ENCODE measurements around the gene GSK3B. TPM values are rescaled to one million over a fixed set of nuclear protein-coding genes. Genes with fewer than 3 reads are reported as not detected.
A peak's percentile ranks its signal among the peaks of the same experiment; 100 is the strongest.

GSK3B gene
- polyA plus RNA-seq, 1 donor (not counting 4 experiments of a cell fraction or from before 2014, with no cell fraction given) = 73.3 TPM

DNA sequence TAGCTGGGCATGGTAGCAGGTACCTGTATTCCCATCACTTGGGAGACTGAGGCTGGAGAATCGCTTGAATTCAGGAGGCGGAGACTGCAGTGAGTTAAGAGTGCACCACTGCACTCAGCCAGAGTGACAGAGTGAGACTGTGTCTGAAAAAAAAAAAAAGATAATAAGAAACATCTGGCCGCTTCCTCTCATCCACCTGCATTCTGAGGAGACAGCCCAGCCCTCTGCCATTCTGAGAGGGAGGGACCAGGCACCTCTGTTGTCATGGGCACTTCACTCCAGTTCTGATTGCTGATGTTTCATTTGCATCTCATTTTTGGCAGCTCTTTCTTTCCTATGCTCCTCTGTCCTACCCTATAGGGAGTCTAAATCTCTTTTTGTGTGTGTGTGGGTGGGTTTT, 36.4 kb upstream of the GSK3B start:
- no peak for FAIRE-seq
- no peaks in the 10 kb centered on the region for H3K27me3 ChIP-seq (ENCODE audit: control insufficient read depth, extremely low read depth, insufficient read depth, low read length)
- H3K4me3 ChIP-seq (ENCODE audit: control insufficient read depth in 2 of 3, extremely low read depth in 1 of 3, insufficient read depth in 2 of 3, low read depth in 1 of 3, low read length in 3 of 3) = no peak overlapping the region
- no peaks in the 10 kb centered on the region for H3K9me3 ChIP-seq (ENCODE audit: control insufficient read depth, low read depth, low read length)
- H4K20me1 ChIP-seq (ENCODE audit: control insufficient read depth, extremely low read depth, insufficient read depth, low read length) = no peaks in the 10 kb centered on the region
- peaks cover 4% of the 10 kb centered on the region for H3K4me1 ChIP-seq (ENCODE audit: control insufficient read depth, extremely low read depth, insufficient read depth, low read length)
- no peak overlapping the region for H3K27ac ChIP-seq (ENCODE audit: control insufficient read depth, insufficient read depth, low read length)
- DNase-seq (ENCODE audit: low read depth, low spot score) = no peak
- H3K79me2 ChIP-seq (ENCODE audit: control insufficient read depth, insufficient read depth, low read length) = no peaks in the 10 kb centered on the region
- H3K9ac ChIP-seq (ENCODE audit: control insufficient read depth, extremely low read depth, insufficient read depth, low read length) = no peak overlapping the region
- no peak overlapping the region for H3K4me2 ChIP-seq (ENCODE audit: control insufficient read depth, extremely low read depth, insufficient read depth, low read depth, low read length)
- H3K36me3 ChIP-seq (ENCODE audit: control insufficient read depth in 2 of 2, extremely low read depth in 1 of 2, insufficient read depth in 2 of 2, low read length in 2 of 2) = no peaks in the 10 kb centered on the region
- dilution Hi-C loops (cut with MboI; ENCODE audit: extremely low pct_ligation_motif_present, low sequenced_read_pairs) = no loop called here
- no peak for TF ChIP-seq CTCF (optimal IDR thresholded peaks at IDR 0.05 in 1 of 3, IDR thresholded peaks at IDR 0.05 in 1 of 3, conservative IDR thresholded peaks at IDR 0.05 in 1 of 3; ENCODE audit: extremely low read depth in 1 of 3, insufficient read depth in 2 of 3, low read length in 3 of 3)
- TF ChIP-seq EZH2 (IDR thresholded peaks at IDR 0.05; ENCODE audit: low read length) = no peak
- no peak overlapping the region for H2AFZ ChIP-seq (ENCODE audit: control insufficient read depth, low read length)
- no peaks in the 10 kb centered on the region for H3K9me1 ChIP-seq (ENCODE audit: control insufficient read depth, extremely low read depth, insufficient read depth, low read length)

DNA sequence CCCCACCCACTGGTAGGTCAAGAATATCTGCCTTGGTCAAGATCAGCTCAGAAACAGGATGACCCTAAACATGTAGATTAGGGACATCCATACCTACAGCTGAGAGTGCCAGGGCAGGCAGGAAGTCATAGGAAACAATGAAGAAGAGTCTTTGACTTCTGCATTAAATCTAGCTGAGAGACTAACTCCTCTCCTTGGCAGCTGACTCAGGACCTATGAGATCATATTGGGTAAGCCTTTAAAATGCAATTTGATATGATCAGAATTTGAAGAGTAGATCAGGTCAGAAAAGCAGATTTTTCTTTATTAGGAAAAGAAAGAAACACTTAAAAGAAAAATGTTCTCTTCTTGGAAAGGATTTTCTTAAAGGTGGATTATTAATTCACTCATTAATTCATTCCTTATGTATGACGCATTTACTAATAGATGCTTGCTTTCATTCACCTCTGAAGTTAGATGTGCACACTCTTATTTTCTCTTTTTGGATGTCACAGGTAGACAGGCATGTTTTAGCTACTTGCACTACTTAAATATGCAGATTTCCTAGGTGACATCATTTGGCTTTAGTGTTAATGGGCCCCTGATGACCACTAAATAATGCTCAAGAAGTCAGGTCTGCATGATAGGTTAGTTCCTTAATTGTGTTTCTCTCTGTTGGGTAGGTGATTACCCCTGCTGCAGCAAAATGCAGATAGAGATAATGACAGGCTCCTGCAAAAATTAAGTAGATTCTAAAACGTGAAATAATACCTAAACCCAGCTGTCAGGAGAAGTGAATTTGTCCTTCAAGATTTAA, 35.7 kb upstream of the GSK3B start:
- dilution Hi-C loops (cut with MboI; ENCODE audit: extremely low pct_ligation_motif_present, low sequenced_read_pairs) = no loop called here
- Histone ChIP-seq H3K27ac (ENCODE audit: control insufficient read depth, insufficient read depth, low read length) (no peak overlapping the region), H3K27me3 (ENCODE audit: control insufficient read depth, extremely low read depth, insufficient read depth, low read length) (no peaks in the 10 kb centered on the region), H3K9ac (ENCODE audit: control insufficient read depth, extremely low read depth, insufficient read depth, low read length) (no peak overlapping the region), H3K4me2 (ENCODE audit: control insufficient read depth, extremely low read depth, insufficient read depth, low read depth, low read length) (no peak overlapping the region), H3K4me1 (ENCODE audit: control insufficient read depth, extremely low read depth, insufficient read depth, low read length) (no peaks in the 10 kb centered on the region), H3K79me2 (ENCODE audit: control insufficient read depth, insufficient read depth, low read length) (no peaks in the 10 kb centered on the region), H3K9me1 (ENCODE audit: control insufficient read depth, extremely low read depth, insufficient read depth, low read length) (no peaks in the 10 kb centered on the region), H2AFZ (ENCODE audit: control insufficient read depth, low read length) (no peak overlapping the region), H3K4me3 (ENCODE audit: control insufficient read depth in 2 of 3, extremely low read depth in 1 of 3, insufficient read depth in 2 of 3, low read depth in 1 of 3, low read length in 3 of 3) (no peak overlapping the region), H4K20me1 (ENCODE audit: control insufficient read depth, extremely low read depth, insufficient read depth, low read length) (no peaks in the 10 kb centered on the region), H3K9me3 (ENCODE audit: control insufficient read depth, low read depth, low read length) (no peaks in the 10 kb centered on the region), H3K36me3 (ENCODE audit: control insufficient read depth in 2 of 2, extremely low read depth in 1 of 2, insufficient read depth in 2 of 2, low read length in 2 of 2) (no peaks in the 10 kb centered on the region)
- TF ChIP-seq EZH2 (IDR thresholded peaks at IDR 0.05; ENCODE audit: low read length) = no peak
- TF ChIP-seq CTCF (optimal IDR thresholded peaks at IDR 0.05 in 1 of 3, IDR thresholded peaks at IDR 0.05 in 1 of 3, conservative IDR thresholded peaks at IDR 0.05 in 1 of 3; ENCODE audit: extremely low read depth in 1 of 3, insufficient read depth in 2 of 3, low read length in 3 of 3) = no peak
- FAIRE-seq (peak; percentile 23), DNase-seq (ENCODE audit: low read depth, low spot score) (no peak)
